H1 (cell line): ENCODE data around the gene COLEC11. TPM values are rescaled to one million over a fixed set of nuclear protein-coding genes. Genes with fewer than 3 reads are reported as not detected.

Source experiments
- CTCF ChIA-PET: fragments of 300-600 bp; sonication (Branson Sonifier 250); formaldehyde crosslinking; loops from one replicate; lab custom pipeline; 2021; ENCODE audit not compliant: partially characterized antibody; lab: Charles Lee
- POLR2A ChIA-PET: fragments of 300-600 bp; sonication (Branson Sonifier 250); formaldehyde crosslinking; loops from one replicate; lab custom pipeline; 2021; ENCODE audit warnings: inconsistent platforms; ENCODE audit not compliant: partially characterized antibody; lab: Charles Lee
- DNase-seq, 2 experiments: peaks; one replicate each; pipeline versions ENCODE4 v3.0.0 to v3.0.0-alpha.2; 2010 to 2022; ENCODE audit warnings: low spot score in 2 of 2, low read depth in 1 of 2, mixed read lengths in 1 of 2
- FAIRE-seq: peaks from 2 replicates; lab custom pipeline; 2011; peaks lifted over from hg19 to GRCh38; lab: Jason Lieb, UNC
- H2AFZ ChIP-seq: 2 replicates; pipeline ENCODE4 v1.8.1; 2012; ENCODE audit warnings: low read length, inconsistent platforms
- H2AK5ac ChIP-seq: 2 replicates; pipeline ENCODE4 v1.6.1; 2013; ENCODE audit warnings: low read depth, low read length
- H2BK120ac ChIP-seq: replicated peaks from 2 replicates; pipeline ENCODE3; 2013; ENCODE audit warnings: low read depth, low read length, inconsistent platforms
- H2BK12ac ChIP-seq: 2 replicates; pipeline ENCODE4 v1.6.1; 2013; ENCODE audit warnings: low read depth, low read length
- H2BK15ac ChIP-seq: 2 replicates; pipeline ENCODE4 v1.6.1; 2013; ENCODE audit warnings: low read length
- H2BK20ac ChIP-seq: 2 replicates; pipeline ENCODE4 v1.6.1; 2013; ENCODE audit warnings: low read length
- H2BK5ac ChIP-seq: 2 replicates; pipeline ENCODE4 v1.6.1; 2013; ENCODE audit warnings: low read depth, low read length
- H3K14ac ChIP-seq: 2 replicates; pipeline ENCODE4 v1.6.1; 2013; ENCODE audit warnings: inconsistent platforms; ENCODE audit not compliant: insufficient read length
- H3K18ac ChIP-seq: 2 replicates; pipeline ENCODE4 v1.6.1; 2013; ENCODE audit warnings: low read length; ENCODE audit errors: extremely low read depth
- H3K23ac ChIP-seq: 2 replicates; pipeline ENCODE4 v1.6.1; 2013; ENCODE audit warnings: inconsistent platforms; ENCODE audit not compliant: insufficient read length
- H3K23me2 ChIP-seq: 2 replicates; pipeline ENCODE4 v1.6.1; 2013; ENCODE audit warnings: low read depth, low read length
- H3K27ac ChIP-seq: 2 replicates; pipeline ENCODE4 v1.6.1; 2011; ENCODE audit warnings: low read depth, low read length, inconsistent platforms
- H3K27me3 ChIP-seq, 4 experiments: replicated peaks in 1 of 4; 1 replicate in 1 of 4; 2 replicates in 3 of 4; pipeline versions ENCODE4 v1.6.1 to v1.8.1; 2011 to 2013; ENCODE audit warnings: low read length in 3 of 4, mild to moderate bottlenecking in 3 of 4, inconsistent platforms in 2 of 4, mixed read lengths in 2 of 4, moderate library complexity in 1 of 4; ENCODE audit not compliant: control insufficient read depth in 3 of 4, insufficient read depth in 3 of 4; ENCODE audit errors: extremely low read depth in 1 of 4
- H3K36me3 ChIP-seq, 4 experiments: 2 replicates each; pipeline versions ENCODE4 v1.6.1 to v1.8.1; 2011 to 2013; ENCODE audit warnings: mild to moderate bottlenecking in 4 of 4, low read length in 3 of 4, moderate library complexity in 2 of 4, control low read depth in 1 of 4, inconsistent platforms in 1 of 4; ENCODE audit not compliant: insufficient read depth in 4 of 4, control insufficient read depth in 2 of 4
- H3K4ac ChIP-seq: replicated peaks from 2 replicates; pipeline ENCODE3; 2013; ENCODE audit warnings: low read length, low read depth, mixed read lengths, inconsistent platforms; ENCODE audit not compliant: insufficient read length
- H3K4me1 ChIP-seq, 4 experiments: replicated peaks in 1 of 4; 1 replicate in 1 of 4; 2 replicates in 3 of 4; pipeline versions ENCODE4 v1.6.1 to v1.8.1; 2011 to 2013; ENCODE audit warnings: low read length in 3 of 4, inconsistent platforms in 2 of 4, mixed read lengths in 1 of 4; ENCODE audit not compliant: insufficient read depth in 4 of 4, control insufficient read depth in 3 of 4
- H3K4me2 ChIP-seq, 2 experiments: 2 replicates each; pipeline versions ENCODE4 v1.6.1 to v1.8.1; 2011 to 2013; ENCODE audit warnings: low read depth in 2 of 2, low read length in 2 of 2, control low read depth in 1 of 2, inconsistent platforms in 1 of 2, mild to moderate bottlenecking in 1 of 2; ENCODE audit not compliant: insufficient read depth in 1 of 2
- H3K4me3 ChIP-seq, 4 experiments: fragments of 200-600, 300-600 bp in 1 of 4; sonication (generic), shearing (Covaris generic), sonication (Bioruptor Twin) in 1 of 4; 2 replicates each; pipeline versions ENCODE4 v1.5.1 to v1.8.1; 2011 to 2016; ENCODE audit warnings: low read length in 4 of 4, low read depth in 3 of 4, control low read depth in 2 of 4, inconsistent platforms in 2 of 4, mild to moderate bottlenecking in 2 of 4, mixed read lengths in 1 of 4, moderate library complexity in 1 of 4; ENCODE audit not compliant: insufficient read depth in 2 of 4; ENCODE audit errors: extremely low read depth in 1 of 4
- H3K56ac ChIP-seq: replicated peaks from 2 replicates; pipeline ENCODE3; 2013; ENCODE audit warnings: low read depth, mild to moderate bottlenecking, mixed read lengths, low read length, inconsistent platforms; ENCODE audit not compliant: insufficient read length
- H3K79me1 ChIP-seq: 2 replicates; pipeline ENCODE4 v1.6.1; 2013; ENCODE audit warnings: low read depth, low read length, control low read depth
- H3K79me2 ChIP-seq, 2 experiments: 2 replicates each; pipeline versions ENCODE4 v1.6.1 to v1.8.1; 2012 to 2013; ENCODE audit warnings: low read length in 2 of 2, mild to moderate bottlenecking in 2 of 2, inconsistent platforms in 1 of 2; ENCODE audit not compliant: insufficient read depth in 2 of 2, control insufficient read depth in 1 of 2
- H3K9ac ChIP-seq, 4 experiments: replicated peaks in 1 of 4; 1 replicate in 1 of 4; 2 replicates in 3 of 4; pipeline versions ENCODE4 v1.6.1 to v1.8.1; 2011 to 2013; ENCODE audit warnings: low read depth in 3 of 4, low read length in 3 of 4, control low read depth in 2 of 4, mild to moderate bottlenecking in 2 of 4, moderate library complexity in 2 of 4, inconsistent platforms in 1 of 4; ENCODE audit errors: extremely low read depth in 1 of 4
- H3K9me3 ChIP-seq, 2 experiments: 2 replicates each; pipeline versions ENCODE4 v1.6.1 to v1.8.1; 2012 to 2013; ENCODE audit warnings: mild to moderate bottlenecking in 2 of 2, moderate library complexity in 2 of 2, control low read depth in 1 of 2, inconsistent platforms in 1 of 2, low read depth in 1 of 2, low read length in 1 of 2, mixed read lengths in 1 of 2; ENCODE audit not compliant: insufficient read depth in 2 of 2
- H4K20me1 ChIP-seq, 2 experiments: replicated peaks in 1 of 2; 2 replicates each; pipeline versions ENCODE3 to v1.8.1; 2011 to 2013; ENCODE audit warnings: inconsistent platforms in 2 of 2, low read length in 2 of 2, mild to moderate bottlenecking in 1 of 2; ENCODE audit not compliant: insufficient read depth in 2 of 2, control insufficient read depth in 1 of 2
- H4K5ac ChIP-seq: 2 replicates; pipeline ENCODE4 v1.6.1; 2013; ENCODE audit warnings: low read length, low read depth, mixed read lengths, inconsistent platforms; ENCODE audit not compliant: insufficient read length
- H4K8ac ChIP-seq: 2 replicates; pipeline ENCODE4 v1.8.0; 2013; ENCODE audit warnings: mild to moderate bottlenecking, moderate library complexity, low read length, inconsistent platforms; ENCODE audit not compliant: insufficient read depth; ENCODE audit errors: extremely low read depth
- H4K91ac ChIP-seq: replicated peaks from 2 replicates; pipeline ENCODE3; 2013; ENCODE audit warnings: low read length, mixed read lengths, inconsistent platforms; ENCODE audit not compliant: insufficient read length
- JUN ChIP-seq: IDR thresholded peaks from 2 replicates; pipeline ENCODE4 v1.6.1; 2011; ENCODE audit warnings: low read depth, mild to moderate bottlenecking, improper control_type of control experiment, low read length
- NRF1 ChIP-seq: IDR thresholded peaks from 2 replicates; pipeline ENCODE4 v1.6.1; 2011; ENCODE audit warnings: mild to moderate bottlenecking, low read depth, low read length, improper control_type of control experiment
- PHF8 ChIP-seq: fragments of 200-600 bp; sonication (generic); conservative IDR thresholded peaks from 2 replicates; pipeline ENCODE4 v1.7.1; 2012; ENCODE audit warnings: low read depth, mild to moderate bottlenecking, inconsistent platforms, low read length, moderate library complexity
- SP1 ChIP-seq: IDR thresholded peaks from 2 replicates; pipeline ENCODE4 v1.6.1; 2011; ENCODE audit warnings: low read depth, low read length
- SP4 ChIP-seq: IDR thresholded peaks from 2 replicates; pipeline ENCODE4 v1.6.1; 2012; ENCODE audit warnings: low read length, inconsistent platforms
- TBP ChIP-seq: IDR thresholded peaks from 2 replicates; pipeline ENCODE4 v1.6.1; 2011; ENCODE audit warnings: low read depth, low read length, improper control_type of control experiment
- WGBS, 2 experiments: shearing (Covaris generic) in 1 of 2; methylation state at CpG; one replicate each; pipeline versions ENCODE4 v1.1.6 to v1.1.7; 2013 to 2015; ENCODE audit warnings: low lambda C conversion rate in 2 of 2, mixed read lengths in 2 of 2, inconsistent platforms in 1 of 2, low coverage in 1 of 2, missing lambda C conversion rate in 1 of 2; ENCODE audit not compliant: insufficient replicate concordance in 2 of 2, insufficient coverage in 1 of 2, insufficient read length in 1 of 2; ENCODE audit errors: extremely low coverage in 1 of 2, missing lambda C conversion rate in 1 of 2; 5-methylcytosine and 5-hydroxymethylcytosine counted together
- polyA plus RNA-seq, 7 experiments: library from polyadenylated mRNA; depleted of rRNA in 3 of 7; stranded (reverse) in 5 of 7; unstranded in 2 of 7; fragments of >200 nt in 5 of 7; fragments of 200-250 nt in 2 of 7; gene quantifications; 1 replicate in 5 of 7; 2 replicates in 1 of 7; 4 replicates in 1 of 7; pipeline versions ENCODE4 v1.2.1 to v1.2.3, GENCODE V29; 2011 to 2013; ENCODE audit warnings: missing spikeins in 2 of 7, mixed read lengths in 2 of 7
- total RNA-seq: library from RNA; stranded (reverse); fragmentation: NEBNext Ultra II Directional; extraction: Animal tissue kit (Norgen Biotek cat#: 25700); gene quantifications from 2 replicates; pipeline ENCODE4 v1.2.1, GENCODE V29; 2021

COLEC11 gene
- total and polyA plus RNA-seq, 2 of the 8 experiments (the other 6 are each of a cell fraction or from before 2014, with no cell fraction given): 0.47 to 0.80 TPM

DNA sequence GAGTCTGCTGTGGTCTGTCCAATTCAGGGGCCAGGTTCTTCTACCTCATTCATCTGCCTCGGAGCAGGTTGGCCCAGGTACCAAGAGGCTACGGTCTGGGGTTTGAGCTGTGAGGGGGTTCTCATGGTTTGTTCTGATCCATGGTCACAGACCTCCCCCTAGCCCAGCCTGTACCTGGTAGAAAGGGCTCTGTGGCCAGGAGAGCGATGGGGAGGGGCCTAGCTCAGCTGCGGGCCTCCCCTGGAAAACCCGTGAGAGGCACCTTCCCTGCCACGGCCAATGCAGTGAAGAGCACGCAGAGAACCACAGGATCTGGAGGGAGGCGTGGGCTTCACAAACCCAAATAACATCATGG is 43.5 kb downstream of the COLEC11 start:
- no peak overlapping the region for H3K4me3 ChIP-seq
- H2BK20ac ChIP-seq: no peak overlapping the region
- no peaks in the 10 kb centered on the region; a peak in 1 of 7 replicates for H3K27me3 ChIP-seq
- H4K8ac ChIP-seq: 0 out of 2 replicates have a peak overlapping the region, but pooled peaks have one; percentile 14
- no peak overlapping the region for H3K23ac ChIP-seq
- no peak overlapping the region for H2BK15ac ChIP-seq
- DNase-seq (no peak), FAIRE-seq (no peak)
- no peak overlapping the region for H2BK12ac ChIP-seq
- POLR2A ChIA-PET: interaction anchor here (2.2 kb wide), 1 partner anchor 13 kb away, joined by 9 read pairs; no protein-coding TSS in a partner anchor
- no peak overlapping the region for H3K4me2 ChIP-seq
- no peak overlapping the region for H3K14ac ChIP-seq
- H3K9me3 ChIP-seq: no peaks in the 10 kb centered on the region
- H2AK5ac ChIP-seq: no peak overlapping the region
- no peaks in the 10 kb centered on the region for H3K79me1 ChIP-seq
- H3K36me3 ChIP-seq: no peaks in the 10 kb centered on the region
- no peak overlapping the region for H2AFZ ChIP-seq
- no peak overlapping the region for H3K18ac ChIP-seq
- H3K27ac ChIP-seq: no peak overlapping the region
- no peak overlapping the region for H4K5ac ChIP-seq
- H2BK5ac ChIP-seq: no peak overlapping the region
- H3K9ac ChIP-seq: no peak overlapping the region
- no peaks in the 10 kb centered on the region for H4K20me1 ChIP-seq
- no peaks in the 10 kb centered on the region; a peak in 1 of 7 replicates for H3K4me1 ChIP-seq
- no peak overlapping the region for H3K4ac ChIP-seq
- H3K23me2 ChIP-seq: no peaks in the 10 kb centered on the region
- CTCF ChIA-PET: interaction anchor here (1.8 to 2.4 kb wide), 2 partner anchors 9 to 12 kb away, joined by 10 to 13 read pairs; no protein-coding TSS in a partner anchor
- no peak overlapping the region for H3K56ac ChIP-seq
- WGBS, 2 experiments: 95% methylated on average over 8 of the region's 8 CpGs; no CpG with 5 or more reads in 1 of the 2 experiments
- no peaks in the 10 kb centered on the region for H3K79me2 ChIP-seq
- no peak overlapping the region for H2BK120ac ChIP-seq
- no peak overlapping the region for H4K91ac ChIP-seq
- TF ChIP-seq PHF8 (no peak), TBP (no peak), NRF1 (no peak), SP4 (no peak), JUN (no peak), SP1 (no peak)
